Activated gamma-delta T cell (primary cell): ENCODE measurements around the gene SCNM1.

Experiments
- DNase-seq: peaks from one replicate; lab custom pipeline; 2025; lab: John Stamatoyannopoulos, UW
- total RNA-seq, 2 donors: gene quantifications; one replicate each; lab custom pipeline; 2026; lab: John Stamatoyannopoulos, UW

SCNM1 gene
- total RNA-seq = 48.6 to 50.6 reads per million in 2 donors

DNA sequence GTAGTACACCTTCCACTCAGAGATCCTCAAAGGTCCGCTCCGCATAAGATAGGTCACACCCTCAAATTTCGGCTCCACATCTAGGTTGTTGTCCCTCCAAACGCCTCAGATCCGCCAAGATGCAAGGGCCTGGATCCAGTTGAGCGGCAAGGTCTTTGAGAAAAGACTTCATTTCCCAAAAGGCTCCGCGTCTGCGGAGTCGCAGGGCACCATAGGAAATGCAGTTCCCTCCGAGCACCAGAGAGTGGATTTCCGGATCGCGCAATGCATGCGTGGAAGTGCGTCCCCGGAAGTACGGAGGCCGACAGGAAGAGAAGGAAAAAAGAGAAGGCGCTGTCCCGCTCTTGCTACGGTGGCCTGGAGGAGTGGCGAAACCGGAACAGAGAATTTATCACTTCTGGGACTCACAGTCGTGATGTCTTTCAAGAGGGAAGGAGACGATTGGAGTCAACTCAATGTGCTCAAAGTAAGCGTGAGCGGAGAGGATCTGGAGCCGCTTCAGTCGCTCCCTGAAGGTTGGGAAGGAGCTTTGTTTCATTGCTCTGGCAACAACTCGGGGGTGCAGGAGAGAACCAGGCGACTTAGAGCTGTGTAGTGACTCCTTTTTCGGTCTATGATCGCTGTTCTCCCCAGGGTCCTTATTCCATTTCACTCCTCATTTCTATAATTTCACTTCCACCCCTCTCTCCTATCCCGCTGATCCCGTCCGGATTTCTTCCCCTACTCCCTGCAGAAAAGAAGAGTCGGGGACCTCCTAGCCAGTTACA is at the start of gene SCNM1, which contains the start of gene LYSMD1:
Gene SCNM1, plus strand, starts transcription at position 407 of the 767 bp plus-strand sequence. Its CDS starts 9 bp downstream, at position 416.
Gene LYSMD1, minus strand, starts transcription at position 165 of the 767 bp plus-strand sequence. CDS start 644 bp downstream, outside the sequence.
- peak; percentile 59 for DNase-seq

- DNase-seq = no peak
These were observed 41.1 kb upstream of the SCNM1 start for GRCh38 chr1:151124763-151125403.

- DNase-seq = no peak
These were observed 37.1 kb upstream of the SCNM1 start for GRCh38 chr1:151128800-151129199.

- no peak for DNase-seq
These were observed 34.9 kb upstream of the SCNM1 start for GRCh38 chr1:151130987-151131586.

- no peak for DNase-seq
These were observed 34.1 kb upstream of the SCNM1 start for GRCh38 chr1:151131701-151132334.

DNA sequence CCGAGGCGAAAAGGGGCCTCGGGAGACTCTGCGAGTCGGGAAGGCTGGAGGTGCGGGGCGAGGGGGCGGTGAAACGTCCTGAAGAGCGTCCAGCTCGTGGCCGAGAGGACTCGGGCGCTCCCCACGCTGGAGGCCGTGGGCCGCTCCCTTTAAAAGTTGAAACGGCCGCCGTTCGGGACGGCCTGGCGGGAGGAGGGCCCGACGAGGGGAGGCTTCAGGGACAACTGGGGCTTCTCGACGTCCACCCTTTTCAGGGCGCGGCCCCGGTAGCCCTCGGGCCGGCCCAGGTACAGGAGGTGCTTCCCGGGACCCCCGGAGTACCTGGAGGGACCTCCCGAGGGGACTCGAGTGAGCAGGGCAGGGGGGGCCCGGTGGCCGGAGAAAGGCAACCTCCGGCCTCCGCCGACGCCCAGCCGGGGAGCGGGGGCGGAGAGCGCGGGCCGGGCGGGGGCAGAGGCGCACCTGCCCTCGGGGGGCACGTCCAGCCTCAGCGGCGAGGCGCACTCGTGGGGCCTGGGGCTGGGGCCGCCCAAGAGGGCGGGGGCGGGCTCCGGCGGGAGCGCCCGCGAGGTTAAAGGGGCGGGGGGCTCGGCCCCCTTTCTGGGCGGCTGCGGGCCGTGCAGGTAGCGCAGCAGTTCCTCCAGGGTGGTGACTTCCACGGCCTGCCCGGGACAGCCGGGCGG is 33.5 kb upstream of the SCNM1 start:
- no peak for DNase-seq

GRCh38 chr1:151133018-151133806 is 32.7 kb upstream of the SCNM1 start:
- no peak for DNase-seq

DNA sequence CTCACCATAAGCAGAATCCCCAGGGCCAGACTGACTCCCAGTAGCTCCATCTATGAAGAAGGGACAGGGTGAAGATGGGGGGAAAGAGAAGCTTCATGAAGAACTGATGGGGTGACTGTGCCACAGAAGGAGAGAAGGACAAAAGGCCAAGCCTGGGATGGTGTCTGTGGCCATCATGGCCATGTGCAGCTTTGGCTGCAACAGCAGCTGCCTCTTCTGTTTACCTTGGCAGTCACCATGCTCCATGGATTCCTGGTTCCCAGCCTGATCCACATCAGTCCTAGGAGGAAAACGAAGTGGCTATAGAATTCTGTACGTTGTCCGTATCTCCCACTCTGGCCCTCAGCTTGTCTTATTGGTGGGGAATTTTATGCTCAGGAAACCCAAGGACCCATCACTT is 31.5 kb upstream of the SCNM1 start:
- DNase-seq = no peak

GRCh38 chr1:151134991-151135390 is 31.0 kb upstream of the SCNM1 start:
- no peak for DNase-seq

DNA sequence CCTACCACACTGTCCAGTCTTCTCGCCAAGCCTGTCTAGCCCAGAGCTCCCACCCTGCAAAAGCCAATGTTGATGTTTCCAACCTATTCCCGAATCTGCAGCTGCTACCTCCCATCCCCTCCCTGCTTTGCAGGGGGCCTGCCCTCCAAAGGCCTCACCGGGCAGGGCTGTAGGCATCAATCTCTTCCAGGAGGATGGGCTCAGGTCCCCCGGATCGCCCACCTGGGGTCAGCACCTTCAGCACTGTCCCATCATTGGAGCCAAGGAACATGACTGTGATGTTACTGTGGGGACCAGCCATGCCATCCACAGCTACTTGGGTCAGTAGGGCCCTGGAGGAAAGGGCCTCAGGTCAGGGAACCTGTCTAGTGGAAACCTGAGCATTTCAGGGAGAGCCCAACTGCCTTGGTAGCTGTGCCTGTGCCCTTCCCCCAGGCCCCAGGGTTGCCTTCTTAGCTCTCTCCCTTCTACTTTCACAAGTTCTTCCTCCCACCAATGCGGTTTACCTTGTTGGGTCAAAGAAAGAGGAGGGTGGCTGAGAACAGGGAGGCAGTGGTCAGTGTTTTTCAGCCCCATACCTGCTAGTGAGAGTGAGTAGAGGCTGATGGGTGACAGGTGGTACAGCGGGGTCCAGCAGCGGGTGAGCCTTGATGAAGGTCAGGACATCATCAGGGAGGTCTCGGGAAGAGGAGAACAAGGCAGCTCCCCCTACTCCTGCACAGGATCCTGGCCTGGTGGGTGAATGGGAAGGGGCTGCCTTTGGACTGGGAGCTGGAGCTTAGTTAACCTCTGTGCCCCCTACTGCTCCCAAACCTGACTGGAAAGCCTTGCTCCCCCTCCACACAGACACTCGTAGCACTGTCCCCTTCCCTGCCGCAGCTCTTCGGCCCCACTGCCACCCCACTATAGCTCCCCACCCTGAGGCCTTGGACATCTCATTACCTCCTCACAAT is 30.2 kb upstream of the SCNM1 start:
- DNase-seq = no peak

GRCh38 chr1:151137789-151138188 is 28.2 kb upstream of the SCNM1 start:
- DNase-seq = no peak

DNA sequence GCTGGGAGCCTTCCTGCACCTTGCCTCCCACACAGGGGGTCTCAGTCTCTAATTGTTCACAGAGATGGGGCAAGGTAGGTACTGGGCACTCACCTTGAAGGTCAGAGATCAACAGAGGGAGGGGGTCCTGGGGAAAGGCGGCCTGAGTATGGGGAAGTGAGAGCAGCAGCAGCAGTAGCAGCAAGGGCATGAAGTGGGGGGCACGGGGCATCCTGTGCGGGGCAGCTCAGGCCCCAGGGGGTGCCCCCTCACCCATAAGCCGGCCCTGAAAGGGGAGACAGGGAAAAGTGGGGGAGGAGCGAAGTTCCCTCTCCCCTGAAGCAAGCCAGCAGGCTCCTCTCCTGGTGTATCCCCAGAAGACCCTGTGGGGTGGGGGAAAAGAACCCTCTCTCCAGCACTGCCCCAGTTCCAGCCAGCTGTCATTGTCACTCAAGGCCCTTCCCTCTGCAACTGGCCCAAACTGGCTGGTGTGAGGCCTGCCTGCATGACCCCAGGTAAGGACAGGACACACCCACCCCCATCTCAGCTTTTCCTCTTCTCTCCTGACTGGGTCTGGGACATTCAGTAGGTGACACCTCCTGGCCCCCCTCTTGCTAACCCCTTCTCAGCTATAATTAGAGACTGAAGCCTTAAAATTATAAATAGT is 23.4 kb upstream of the SCNM1 start:
- DNase-seq = no peak

- DNase-seq = no peak
These were observed 22.9 kb upstream of the SCNM1 start for GRCh38 chr1:151143057-151143435.

DNA sequence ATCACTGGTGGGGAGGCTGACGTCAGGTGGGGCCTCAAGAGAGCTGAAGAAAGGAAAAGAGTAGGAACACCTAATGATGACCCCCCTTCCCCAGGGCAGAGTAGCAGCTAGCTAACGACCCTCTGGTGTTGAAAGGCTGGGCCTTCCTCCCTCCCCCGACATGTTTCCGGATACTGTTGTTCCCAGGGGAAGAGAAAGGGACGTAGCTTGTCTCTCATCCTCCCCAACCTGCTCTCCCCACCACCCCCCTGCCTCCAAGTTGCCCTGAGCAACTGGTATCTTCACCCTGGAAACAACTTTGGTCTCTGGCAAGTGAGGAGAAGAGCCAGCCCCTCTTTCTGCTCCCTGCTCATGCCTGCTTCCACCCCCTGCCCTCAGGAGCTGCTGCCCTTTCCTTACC is 22.0 kb upstream of the SCNM1 start:
- DNase-seq = no peak

DNA sequence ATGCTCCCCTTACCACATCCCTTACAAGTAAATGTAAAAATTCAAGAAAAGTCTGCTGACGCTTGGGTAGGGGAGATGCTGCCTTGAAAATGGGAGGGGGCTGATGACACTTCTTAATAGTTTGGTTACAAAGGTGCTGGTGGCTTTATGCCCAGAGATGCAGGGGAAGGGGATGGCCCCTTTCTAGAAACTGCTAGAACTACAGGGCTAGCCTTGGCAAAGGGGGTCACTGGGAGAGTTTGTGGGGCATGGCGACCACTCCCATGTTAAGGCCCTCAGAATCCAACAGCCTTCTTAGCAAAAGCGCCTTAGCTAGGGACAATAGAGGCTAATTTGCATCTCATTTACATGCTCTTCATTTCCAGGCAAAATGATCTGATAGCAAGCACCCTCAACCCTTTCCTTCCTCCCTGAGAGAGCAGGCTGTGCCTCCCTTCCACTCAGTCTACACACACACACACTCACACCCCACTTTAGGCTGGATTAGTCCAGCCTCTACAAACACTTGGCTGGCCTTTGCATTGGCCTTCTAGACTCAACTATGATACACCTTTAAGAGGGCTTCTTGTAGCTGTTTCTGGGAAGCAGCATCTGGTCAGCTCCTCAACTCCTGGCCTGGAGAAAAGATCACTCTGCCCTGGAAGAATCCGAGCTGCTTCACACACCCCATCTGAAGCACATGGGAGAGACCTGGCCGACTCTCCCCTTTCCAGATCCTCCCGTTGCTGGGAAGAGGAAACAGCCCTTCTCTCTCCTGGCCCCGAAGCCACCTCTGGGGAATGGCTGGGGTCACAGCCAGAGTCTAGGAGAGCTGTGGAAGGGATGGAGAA is 21.3 kb upstream of the SCNM1 start:
- no peak for DNase-seq

GRCh38 chr1:151145304-151146071 is 20.5 kb upstream of the SCNM1 start:
- no peak for DNase-seq

DNA sequence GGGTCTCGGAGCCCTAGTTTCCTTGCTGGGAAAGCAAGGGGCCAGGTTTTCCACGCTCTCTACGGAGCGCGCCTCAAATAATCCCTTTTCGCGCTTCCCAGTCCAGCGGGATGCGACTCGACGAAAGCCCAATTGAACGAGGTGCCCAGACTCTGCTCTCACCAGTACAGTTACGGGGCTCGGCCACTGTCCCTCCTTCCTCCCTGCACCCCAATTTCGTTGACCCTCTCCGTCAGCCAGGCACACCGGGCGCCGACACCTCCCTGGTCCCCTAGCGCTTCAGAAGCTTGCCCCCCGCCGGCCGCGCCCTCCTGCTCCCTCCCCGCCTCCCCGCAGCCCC is 19.9 kb upstream of the SCNM1 start:
- DNase-seq = no peak
